CD4-positive, alpha-beta T cell treated with Interleukin-1 beta for 1 hour (primary cell): Measurements from ENCODE around the gene ESAM.
"Not testable (repeated sequence)": the region's sequence is repeated elsewhere in the genome, so short reads cannot be mapped to it uniquely, and the experiment has no call there.

Source experiments
- DNase-seq, 2 donors: peaks; one replicate each; pipeline ENCODE4 v3.0.0-alpha.2; 2020 to 2022

Gene ESAM

DNA sequence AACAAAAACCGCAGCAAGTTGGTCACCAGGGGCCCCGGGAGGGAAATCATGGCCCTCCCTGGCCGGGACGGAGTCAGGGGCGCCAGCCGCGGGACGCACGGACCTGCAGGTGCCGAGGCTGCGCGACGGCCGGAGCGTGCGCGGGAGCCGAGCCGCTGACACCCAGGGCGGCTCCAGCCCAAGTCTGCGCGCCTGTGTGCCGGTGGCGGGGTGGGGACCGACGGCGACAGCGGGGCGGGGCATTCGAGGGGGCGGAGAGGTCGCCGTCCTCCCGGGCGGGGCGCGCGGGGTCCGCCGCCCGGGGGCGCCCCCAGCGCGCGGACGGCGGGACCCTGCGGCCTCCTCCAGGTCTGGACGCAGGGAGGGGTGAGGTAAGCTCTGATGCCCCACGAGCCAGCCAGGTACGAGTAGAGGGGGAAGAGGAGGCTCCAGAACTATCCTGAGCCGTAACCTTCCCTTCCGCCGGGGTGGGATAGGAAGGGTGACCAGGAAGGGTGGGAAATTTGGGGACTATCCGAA lies at the start of gene ESAM:
TSS of gene ESAM (minus strand) at position 186 of the 519 bp plus-strand sequence. CDS start at position 50, 136 bp downstream.
- peak; percentile 71 to 74 for DNase-seq

DNA sequence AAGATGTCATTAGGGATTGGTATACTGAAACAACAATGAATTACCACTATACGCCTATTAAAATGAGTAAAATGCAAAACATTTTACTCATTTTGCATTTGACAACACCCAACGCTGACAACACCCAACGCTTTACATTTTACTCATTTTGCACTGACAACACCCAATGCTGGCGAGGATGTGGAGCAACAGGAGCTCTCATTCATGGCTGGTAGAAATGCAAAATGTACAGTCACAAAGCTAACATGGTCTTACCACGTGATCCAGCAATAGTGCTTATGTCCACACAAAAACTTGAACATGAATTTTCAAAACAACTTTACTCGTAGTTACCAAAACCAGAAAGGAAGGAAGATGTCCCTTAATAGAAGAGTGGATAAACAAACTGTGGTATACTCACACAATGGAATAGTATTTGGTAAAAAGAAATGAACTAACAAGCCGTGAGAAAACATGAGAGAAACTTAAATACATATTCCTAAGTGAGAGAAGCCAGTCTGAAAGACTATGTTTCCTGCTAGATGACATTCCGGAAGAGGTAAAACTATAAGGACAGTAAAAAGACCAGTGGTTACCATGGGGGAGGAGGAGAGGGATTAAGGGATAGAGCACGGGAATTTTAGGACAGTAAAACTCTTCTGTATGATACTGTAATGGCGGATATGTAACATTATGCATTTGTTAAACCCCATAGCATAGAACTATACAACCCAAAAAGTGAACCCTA lies 49.5 kb upstream of the ESAM start:
- DNase-seq: no peak

DNA sequence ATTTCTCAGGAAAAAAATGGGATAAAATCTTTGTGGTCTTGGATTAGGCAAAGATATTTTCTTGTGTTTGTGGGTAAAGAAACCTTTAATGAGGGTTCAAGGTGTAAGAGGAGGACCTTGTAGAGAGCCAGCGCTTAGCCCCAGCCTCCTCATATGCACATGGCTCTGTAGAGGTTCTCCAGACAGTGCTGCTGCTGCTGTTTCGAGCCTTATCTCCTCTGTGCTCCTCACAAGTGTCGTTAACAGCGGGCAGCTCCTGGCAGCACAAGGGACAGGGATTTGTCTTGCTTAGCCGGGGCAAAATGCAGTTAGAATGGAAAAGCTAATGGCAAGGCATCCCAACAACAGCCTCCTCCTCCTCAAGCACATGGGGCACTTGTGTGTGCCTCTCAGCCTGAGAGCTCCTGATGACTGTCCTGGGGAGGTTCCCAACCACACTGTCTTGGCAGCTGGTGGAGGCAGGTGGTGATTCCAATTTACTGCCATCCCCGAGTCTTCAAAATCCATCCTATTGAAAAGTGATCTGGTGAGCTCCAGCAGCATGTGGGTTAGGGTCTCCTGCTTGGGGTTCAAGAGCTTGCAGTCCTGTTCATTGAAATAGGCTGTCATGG lies 45.7 kb upstream of the ESAM start:
- DNase-seq: no peak

DNA sequence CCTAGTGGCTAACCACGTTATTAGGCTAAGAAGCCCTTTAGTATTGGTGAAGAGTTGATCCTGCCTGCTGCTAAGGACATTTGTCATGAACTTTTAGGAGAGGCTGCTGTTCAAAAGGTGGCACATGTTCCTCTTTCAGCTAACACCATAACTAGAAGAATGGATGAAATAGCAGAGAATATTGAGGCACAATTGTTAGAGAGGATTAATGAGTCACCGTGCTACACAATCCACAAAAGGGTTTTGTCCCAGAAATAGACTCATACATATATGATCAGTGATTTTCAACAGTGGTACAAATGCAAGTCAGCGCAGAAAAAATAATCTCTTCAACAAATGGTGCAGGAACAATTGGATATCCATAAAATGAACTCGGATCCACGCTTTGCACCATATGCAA lies 45.1 kb upstream of the ESAM start:
- no peak for DNase-seq

GRCh38 chr11:124804884-124805283 lies 42.8 kb upstream of the ESAM start:
- no peak for DNase-seq

GRCh38 chr11:124801636-124802312 lies 39.7 kb upstream of the ESAM start:
- no peak for DNase-seq

GRCh38 chr11:124801014-124801413 lies 38.9 kb upstream of the ESAM start:
- DNase-seq: no peak

DNA sequence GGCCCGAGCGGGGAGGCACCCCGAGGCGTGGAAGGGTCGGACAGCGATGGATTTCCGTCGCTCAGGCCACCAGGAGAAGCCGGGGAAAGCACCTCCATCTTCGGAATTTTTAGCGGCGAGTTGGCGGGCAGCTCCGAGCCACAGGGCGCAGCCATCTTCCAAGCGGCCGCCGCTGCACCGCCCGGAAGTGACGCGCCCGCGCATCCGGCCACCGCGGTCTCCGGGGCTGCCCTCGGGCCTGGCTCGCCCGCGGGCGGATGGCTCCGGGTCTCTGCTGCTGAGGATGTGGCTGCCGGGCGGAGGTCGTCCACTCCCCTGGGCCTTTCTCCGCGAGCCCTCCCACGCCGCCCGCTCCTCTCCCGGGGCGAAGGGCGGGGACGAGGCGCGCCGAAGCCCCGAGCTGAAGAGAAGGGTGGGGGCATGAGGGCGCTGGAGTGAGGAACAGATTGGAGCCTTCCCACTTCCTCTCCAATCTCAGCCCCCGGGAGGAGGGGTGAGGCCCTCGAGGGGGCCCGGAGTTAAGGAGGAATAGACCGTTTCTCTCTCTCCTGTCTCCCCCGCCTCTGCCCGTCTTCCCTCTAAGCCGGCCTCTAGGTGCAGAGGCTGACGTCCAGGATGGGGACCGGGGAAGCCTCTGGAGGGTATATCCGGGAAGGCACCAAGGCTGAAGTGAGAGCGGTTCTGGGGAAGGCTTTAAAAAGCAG lies 38.3 kb upstream of the ESAM start, which contains the start of gene MSANTD2:
TSS of gene MSANTD2 (minus strand) at position 181 of the 704 bp plus-strand sequence. CDS start at position 155, 26 bp downstream.
- peak; percentile 80 to 83 for DNase-seq

- peak; percentile 38 to 40 for DNase-seq
Observed at GRCh38 chr11:124799348-124800225, 37.5 kb upstream of the ESAM start.

DNA sequence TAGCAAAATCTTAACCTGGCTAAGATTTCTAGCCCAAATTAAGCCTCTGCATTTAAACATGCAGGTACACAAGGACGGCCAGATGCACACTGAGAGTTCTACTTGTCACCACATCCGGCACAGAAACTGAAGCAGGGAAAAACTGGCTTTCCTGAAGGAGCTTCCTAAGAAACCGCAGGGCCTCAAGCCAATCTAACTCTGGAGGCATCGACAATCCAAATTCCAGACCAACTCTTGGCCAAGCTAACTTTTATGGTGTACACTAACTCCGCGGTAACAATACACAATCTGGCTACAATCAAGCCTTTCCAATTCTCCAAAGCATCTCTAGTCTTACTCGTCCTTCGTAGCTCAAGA lies 36.9 kb upstream of the ESAM start:
- peak in 1 of 2 donors; percentile 7 for DNase-seq

- DNase-seq: no peak
Observed at GRCh38 chr11:124796312-124796711, 34.2 kb upstream of the ESAM start.

- peak; percentile 33 to 54 for DNase-seq
Observed at GRCh38 chr11:124793466-124794278, 31.6 kb upstream of the ESAM start.

- no peak for DNase-seq
Observed at GRCh38 chr11:124791626-124792341, 29.7 kb upstream of the ESAM start.

DNA sequence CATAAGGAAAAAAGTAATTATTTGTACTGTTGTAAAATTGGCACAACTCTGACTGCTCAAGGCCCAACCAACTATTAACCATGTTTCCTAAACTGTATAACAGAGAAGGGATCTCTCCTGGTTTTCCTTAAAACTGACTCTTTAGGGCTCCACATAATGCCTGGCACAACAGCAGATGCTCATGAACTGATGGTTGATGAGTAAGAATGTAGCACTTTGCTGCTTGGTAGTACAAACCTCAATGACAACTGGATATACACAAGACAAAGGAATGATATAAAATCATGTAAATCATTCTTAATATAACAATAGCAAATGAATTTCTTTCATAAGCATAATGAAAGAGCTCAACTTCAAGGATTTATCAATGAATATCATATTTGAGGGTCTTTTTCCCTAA lies 26.4 kb upstream of the ESAM start:
- DNase-seq: no peak

GRCh38 chr11:124784051-124784450 lies 22.0 kb upstream of the ESAM start:
- no peak for DNase-seq

GRCh38 chr11:124783002-124783401 lies 20.9 kb upstream of the ESAM start:
- DNase-seq: no peak

DNA sequence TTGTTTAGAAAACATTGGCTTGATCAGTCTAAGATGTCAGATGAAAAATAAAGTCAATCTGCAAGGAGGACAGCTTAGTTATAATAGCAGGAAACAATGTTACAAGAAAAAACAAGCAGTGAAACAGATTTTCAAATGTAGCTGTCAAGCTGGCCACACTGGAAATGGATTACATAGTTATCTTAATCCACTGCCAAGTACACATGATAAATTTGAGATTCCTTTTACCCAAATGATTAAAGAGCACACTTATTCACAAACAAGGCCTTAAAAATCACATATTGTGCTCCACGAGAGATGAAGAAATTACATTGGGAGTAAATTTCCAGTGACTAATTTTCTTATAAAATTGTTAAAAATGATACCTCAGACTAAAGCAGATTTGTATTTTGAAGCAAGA lies 17.5 kb upstream of the ESAM start:
- no peak for DNase-seq

DNA sequence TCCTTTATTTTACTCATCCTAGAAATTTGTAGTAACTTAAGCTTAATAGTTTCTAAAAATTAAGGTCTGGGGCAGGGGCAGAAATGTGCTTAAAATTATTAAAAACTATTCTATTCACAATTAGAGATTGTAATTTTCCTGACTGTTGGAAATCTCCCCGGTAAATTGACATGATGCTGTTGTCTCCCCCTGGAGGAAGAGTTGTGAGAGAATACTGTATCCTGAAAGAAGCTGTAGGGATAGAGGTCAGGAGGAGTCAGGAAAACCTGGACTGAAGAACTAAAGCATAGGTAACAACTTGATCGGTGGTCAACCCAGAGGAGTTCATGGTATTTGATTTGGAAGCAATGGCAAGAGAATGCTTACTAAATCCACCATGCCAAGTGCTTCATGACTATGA lies 16.2 kb upstream of the ESAM start:
- DNase-seq: no peak

DNA sequence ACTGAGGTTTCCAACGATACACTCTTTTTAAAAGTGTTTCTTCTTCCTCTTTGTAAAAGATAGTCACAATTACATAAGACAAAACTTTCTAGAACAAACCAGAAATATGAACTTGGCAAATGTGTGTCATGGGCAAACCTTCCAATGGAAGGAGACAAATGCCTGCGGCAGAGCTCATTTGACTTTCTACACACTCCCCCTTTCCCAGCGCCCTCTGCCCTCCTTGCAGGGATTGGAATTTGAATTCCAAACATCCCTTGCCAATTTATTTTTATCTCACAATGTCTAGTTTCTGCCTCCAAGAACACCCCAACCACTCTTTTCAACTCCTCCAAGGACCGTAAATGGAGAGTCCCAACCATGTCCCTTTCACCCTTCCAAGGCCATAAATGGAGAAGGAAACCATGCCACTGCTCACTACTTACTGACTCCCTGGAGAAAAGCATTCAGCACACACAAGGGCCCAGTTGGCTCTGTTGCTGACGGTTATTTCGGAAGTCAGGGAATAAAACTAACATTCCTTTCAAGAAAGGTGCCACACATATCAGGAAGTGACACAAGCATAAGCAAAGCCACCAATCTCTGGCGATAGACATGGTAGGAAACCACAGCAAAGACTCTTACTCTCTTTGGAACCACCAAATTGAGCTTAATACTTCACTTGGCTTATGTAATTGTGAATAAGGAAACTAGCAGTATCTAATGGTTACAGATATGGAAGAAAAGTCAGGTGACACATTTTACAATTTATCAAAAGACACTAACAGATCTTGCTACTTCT lies 15.0 kb upstream of the ESAM start:
- no peak for DNase-seq

DNA sequence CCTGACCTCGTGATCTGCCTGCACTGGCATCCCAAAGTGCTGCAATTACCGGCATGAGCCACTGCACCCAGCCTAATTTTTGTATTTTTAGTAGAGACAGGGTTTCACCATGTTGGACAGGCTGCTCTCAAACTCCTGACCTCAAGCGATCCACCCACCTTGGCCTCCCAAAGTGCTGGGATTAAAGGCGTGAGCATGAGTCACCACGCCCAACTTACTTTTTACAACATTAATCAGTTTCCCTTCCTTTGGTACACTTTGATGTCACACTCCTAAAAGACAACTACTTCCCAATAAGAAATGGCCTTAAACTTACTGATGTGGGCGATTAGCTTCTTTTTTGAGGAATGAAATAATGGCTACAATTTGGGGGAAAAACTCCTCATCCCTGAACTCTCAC lies 8.9 kb upstream of the ESAM start:
- DNase-seq: not testable (repeated sequence)
